ENCODE results near the gene FOXL3. TPM values are rescaled to one million over a fixed set of nuclear protein-coding genes. Genes with fewer than 3 reads are reported as not detected.

The FOXL3 gene
- total and polyA plus RNA-seq, 2 experiments from 2014 or later, result not detected

DNA sequence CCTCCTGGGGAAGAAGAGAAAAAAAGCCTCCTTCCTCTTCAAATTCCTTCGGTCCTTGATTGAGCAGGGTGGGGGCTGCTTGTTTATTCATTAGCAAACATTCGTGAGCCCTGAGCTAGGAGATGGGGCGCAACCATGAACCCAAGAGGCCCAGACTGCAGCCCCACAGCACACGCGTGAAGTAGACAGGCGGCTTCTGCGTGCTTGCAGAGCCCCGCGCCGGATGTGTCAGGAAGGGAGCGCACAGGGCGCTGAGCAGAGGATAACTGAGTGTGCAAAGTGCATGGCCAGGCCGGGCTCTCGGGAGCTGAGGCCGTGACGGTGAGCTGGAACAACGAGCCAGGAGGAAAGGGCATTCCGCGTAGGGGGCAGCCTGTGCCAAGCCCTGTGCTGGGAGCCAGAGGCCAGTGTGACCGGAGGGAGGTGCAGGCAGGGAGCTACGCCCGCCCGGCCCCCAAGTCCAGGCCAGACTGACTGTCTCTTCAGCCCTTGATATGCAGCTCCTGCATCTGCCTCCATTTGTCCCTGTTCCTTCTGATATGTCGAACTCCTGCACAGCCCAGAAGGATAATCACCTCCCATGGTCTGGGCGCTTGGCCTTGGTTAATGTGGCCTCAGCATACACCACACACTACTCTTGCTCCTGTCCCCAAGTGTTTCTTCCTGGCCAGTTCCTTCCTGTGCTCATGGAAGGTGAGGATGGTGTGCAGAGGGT is 4.6 kb downstream of the FOXL3 start:
- Mint-ChIP-seq H3K27ac (no peak overlapping the region), H3K4me3 (no peak overlapping the region), H3K27me3 (ENCODE audit: insufficient read depth, low read depth, poor library complexity) (peaks cover 7% of the 10 kb centered on the region), H3K9me3 (peaks cover 24% of the 10 kb centered on the region), H3K4me1 (no peaks in the 10 kb centered on the region), H3K36me3 (ENCODE audit: low read depth) (peaks cover 4% of the 10 kb centered on the region; the same call in 1 of the 3 replicates)
- H3K4me3 ChIP-seq, result no peak overlapping the region
- H3K79me2 ChIP-seq (replicated peaks; ENCODE audit: insufficient read depth), result no peaks in the 10 kb centered on the region
- no peak overlapping the region for H2AFZ ChIP-seq
- H4K20me1 ChIP-seq (replicated peaks; ENCODE audit: insufficient read depth), result no peaks in the 10 kb centered on the region
- H3K27ac ChIP-seq (ENCODE audit: low read depth), result no peak overlapping the region
- H3K4me1 ChIP-seq (ENCODE audit: insufficient read depth), result no peaks in the 10 kb centered on the region; the same call in 1 of the 2 replicates
- ATAC-seq, result no peak
- H3F3A ChIP-seq (replicated peaks; ENCODE audit: low read depth), result no peaks in the 10 kb centered on the region
- TF ChIP-seq, protein P1, sequence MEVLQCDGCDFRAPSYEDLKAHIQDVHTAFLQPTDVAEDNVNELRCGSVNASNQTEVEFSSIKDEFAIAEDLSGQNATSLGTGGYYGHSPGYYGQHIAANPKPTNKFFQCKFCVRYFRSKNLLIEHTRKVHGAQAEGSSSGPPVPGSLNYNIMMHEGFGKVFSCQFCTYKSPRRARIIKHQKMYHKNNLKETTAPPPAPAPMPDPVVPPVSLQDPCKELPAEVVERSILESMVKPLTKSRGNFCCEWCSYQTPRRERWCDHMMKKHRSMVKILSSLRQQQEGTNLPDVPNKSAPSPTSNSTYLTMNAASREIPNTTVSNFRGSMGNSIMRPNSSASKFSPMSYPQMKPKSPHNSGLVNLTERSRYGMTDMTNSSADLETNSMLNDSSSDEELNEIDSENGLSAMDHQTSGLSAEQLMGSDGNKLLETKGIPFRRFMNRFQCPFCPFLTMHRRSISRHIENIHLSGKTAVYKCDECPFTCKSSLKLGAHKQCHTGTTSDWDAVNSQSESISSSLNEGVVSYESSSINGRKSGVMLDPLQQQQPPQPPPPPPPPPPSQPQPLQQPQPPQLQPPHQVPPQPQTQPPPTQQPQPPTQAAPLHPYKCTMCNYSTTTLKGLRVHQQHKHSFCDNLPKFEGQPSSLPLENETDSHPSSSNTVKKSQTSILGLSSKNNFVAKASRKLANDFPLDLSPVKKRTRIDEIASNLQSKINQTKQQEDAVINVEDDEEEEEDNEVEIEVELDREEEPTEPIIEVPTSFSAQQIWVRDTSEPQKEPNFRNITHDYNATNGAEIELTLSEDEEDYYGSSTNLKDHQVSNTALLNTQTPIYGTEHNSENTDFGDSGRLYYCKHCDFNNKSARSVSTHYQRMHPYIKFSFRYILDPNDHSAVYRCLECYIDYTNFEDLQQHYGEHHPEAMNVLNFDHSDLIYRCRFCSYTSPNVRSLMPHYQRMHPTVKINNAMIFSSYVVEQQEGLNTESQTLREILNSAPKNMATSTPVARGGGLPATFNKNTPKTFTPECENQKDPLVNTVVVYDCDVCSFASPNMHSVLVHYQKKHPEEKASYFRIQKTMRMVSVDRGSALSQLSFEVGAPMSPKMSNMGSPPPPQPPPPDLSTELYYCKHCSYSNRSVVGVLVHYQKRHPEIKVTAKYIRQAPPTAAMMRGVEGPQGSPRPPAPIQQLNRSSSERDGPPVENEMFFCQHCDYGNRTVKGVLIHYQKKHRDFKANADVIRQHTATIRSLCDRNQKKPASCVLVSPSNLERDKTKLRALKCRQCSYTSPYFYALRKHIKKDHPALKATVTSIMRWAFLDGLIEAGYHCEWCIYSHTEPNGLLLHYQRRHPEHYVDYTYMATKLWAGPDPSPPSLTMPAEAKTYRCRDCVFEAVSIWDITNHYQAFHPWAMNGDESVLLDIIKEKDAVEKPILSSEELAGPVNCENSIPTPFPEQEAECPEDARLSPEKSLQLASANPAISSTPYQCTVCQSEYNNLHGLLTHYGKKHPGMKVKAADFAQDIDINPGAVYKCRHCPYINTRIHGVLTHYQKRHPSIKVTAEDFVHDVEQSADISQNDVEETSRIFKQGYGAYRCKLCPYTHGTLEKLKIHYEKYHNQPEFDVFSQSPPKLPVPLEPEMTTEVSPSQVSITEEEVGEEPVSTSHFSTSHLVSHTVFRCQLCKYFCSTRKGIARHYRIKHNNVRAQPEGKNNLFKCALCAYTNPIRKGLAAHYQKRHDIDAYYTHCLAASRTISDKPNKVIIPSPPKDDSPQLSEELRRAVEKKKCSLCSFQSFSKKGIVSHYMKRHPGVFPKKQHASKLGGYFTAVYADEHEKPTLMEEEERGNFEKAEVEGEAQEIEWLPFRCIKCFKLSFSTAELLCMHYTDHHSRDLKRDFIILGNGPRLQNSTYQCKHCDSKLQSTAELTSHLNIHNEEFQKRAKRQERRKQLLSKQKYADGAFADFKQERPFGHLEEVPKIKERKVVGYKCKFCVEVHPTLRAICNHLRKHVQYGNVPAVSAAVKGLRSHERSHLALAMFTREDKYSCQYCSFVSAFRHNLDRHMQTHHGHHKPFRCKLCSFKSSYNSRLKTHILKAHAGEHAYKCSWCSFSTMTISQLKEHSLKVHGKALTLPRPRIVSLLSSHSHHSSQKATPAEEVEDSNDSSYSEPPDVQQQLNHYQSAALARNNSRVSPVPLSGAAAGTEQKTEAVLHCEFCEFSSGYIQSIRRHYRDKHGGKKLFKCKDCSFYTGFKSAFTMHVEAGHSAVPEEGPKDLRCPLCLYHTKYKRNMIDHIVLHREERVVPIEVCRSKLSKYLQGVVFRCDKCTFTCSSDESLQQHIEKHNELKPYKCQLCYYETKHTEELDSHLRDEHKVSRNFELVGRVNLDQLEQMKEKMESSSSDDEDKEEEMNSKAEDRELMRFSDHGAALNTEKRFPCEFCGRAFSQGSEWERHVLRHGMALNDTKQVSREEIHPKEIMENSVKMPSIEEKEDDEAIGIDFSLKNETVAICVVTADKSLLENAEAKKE (CRISPR knock-in tag; IDR thresholded peaks at IDR 0.05), result no peak
- TF ChIP-seq ZNF114 (CRISPR knock-in tag; IDR thresholded peaks at IDR 0.05) (no peak), JUNB (IDR thresholded peaks at IDR 0.05; ENCODE audit: unreplicated experiment) (no peak), ZNF331 (CRISPR knock-in tag; IDR thresholded peaks at IDR 0.05; ENCODE audit: low read depth) (no peak), STAT1 (IDR thresholded peaks at IDR 0.05; ENCODE audit: unreplicated experiment) (no peak), CREB1 (CRISPR knock-in tag; IDR thresholded peaks at IDR 0.05; ENCODE audit: low read depth) (no peak), POLR2AphosphoS5 (IDR thresholded peaks at IDR 0.05; ENCODE audit: low read depth) (no peak), NANOG (IDR thresholded peaks at IDR 0.05; ENCODE audit: borderline replicate concordance) (no peak), EZH2phosphoT487 (IDR thresholded peaks at IDR 0.05; ENCODE audit: unreplicated experiment) (no peak), EZH2 (IDR thresholded peaks at IDR 0.05; ENCODE audit: low read depth, unreplicated experiment) (no peak)
- TF ChIP-seq, protein P2, sequence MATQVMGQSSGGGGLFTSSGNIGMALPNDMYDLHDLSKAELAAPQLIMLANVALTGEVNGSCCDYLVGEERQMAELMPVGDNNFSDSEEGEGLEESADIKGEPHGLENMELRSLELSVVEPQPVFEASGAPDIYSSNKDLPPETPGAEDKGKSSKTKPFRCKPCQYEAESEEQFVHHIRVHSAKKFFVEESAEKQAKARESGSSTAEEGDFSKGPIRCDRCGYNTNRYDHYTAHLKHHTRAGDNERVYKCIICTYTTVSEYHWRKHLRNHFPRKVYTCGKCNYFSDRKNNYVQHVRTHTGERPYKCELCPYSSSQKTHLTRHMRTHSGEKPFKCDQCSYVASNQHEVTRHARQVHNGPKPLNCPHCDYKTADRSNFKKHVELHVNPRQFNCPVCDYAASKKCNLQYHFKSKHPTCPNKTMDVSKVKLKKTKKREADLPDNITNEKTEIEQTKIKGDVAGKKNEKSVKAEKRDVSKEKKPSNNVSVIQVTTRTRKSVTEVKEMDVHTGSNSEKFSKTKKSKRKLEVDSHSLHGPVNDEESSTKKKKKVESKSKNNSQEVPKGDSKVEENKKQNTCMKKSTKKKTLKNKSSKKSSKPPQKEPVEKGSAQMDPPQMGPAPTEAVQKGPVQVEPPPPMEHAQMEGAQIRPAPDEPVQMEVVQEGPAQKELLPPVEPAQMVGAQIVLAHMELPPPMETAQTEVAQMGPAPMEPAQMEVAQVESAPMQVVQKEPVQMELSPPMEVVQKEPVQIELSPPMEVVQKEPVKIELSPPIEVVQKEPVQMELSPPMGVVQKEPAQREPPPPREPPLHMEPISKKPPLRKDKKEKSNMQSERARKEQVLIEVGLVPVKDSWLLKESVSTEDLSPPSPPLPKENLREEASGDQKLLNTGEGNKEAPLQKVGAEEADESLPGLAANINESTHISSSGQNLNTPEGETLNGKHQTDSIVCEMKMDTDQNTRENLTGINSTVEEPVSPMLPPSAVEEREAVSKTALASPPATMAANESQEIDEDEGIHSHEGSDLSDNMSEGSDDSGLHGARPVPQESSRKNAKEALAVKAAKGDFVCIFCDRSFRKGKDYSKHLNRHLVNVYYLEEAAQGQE (IDR thresholded peaks at IDR 0.05; ENCODE audit: unreplicated experiment), result no peak
- TF ChIP-seq, protein P3, sequence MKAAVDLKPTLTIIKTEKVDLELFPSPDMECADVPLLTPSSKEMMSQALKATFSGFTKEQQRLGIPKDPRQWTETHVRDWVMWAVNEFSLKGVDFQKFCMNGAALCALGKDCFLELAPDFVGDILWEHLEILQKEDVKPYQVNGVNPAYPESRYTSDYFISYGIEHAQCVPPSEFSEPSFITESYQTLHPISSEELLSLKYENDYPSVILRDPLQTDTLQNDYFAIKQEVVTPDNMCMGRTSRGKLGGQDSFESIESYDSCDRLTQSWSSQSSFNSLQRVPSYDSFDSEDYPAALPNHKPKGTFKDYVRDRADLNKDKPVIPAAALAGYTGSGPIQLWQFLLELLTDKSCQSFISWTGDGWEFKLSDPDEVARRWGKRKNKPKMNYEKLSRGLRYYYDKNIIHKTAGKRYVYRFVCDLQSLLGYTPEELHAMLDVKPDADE (IDR thresholded peaks at IDR 0.05), result no peak
- TF ChIP-seq, protein P4, sequence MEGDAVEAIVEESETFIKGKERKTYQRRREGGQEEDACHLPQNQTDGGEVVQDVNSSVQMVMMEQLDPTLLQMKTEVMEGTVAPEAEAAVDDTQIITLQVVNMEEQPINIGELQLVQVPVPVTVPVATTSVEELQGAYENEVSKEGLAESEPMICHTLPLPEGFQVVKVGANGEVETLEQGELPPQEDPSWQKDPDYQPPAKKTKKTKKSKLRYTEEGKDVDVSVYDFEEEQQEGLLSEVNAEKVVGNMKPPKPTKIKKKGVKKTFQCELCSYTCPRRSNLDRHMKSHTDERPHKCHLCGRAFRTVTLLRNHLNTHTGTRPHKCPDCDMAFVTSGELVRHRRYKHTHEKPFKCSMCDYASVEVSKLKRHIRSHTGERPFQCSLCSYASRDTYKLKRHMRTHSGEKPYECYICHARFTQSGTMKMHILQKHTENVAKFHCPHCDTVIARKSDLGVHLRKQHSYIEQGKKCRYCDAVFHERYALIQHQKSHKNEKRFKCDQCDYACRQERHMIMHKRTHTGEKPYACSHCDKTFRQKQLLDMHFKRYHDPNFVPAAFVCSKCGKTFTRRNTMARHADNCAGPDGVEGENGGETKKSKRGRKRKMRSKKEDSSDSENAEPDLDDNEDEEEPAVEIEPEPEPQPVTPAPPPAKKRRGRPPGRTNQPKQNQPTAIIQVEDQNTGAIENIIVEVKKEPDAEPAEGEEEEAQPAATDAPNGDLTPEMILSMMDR (conservative IDR thresholded peaks at IDR 0.05; ENCODE audit: low read depth in 2 of 2), result no peak
- H3K27me3 ChIP-seq (ENCODE audit: insufficient read depth), result peaks cover 42% of the 10 kb centered on the region
- no peak for DNase-seq (ENCODE audit: low spot score)
- no peaks in the 10 kb centered on the region for H3K9me2 ChIP-seq (ENCODE audit: insufficient read depth)
- no peak overlapping the region for H3K4me2 ChIP-seq
- H3K36me3 ChIP-seq (ENCODE audit: insufficient read depth), result no peaks in the 10 kb centered on the region

All from GM23338 (cell line).